Endodermal cell (in vitro differentiated cells): ENCODE results near the gene GOLGA8N. TPM values are rescaled to one million over a fixed set of nuclear protein-coding genes. Genes with fewer than 3 reads are reported as not detected.

ENCODE experiments used
- DNase-seq: peaks from one replicate; pipeline ENCODE4 v3.0.0-alpha.2; 2017
- H3K27ac ChIP-seq: 2 replicates; pipeline ENCODE4 v1.5.1; 2013; ENCODE audit warnings: mild to moderate bottlenecking, low read depth, low read length, moderate library complexity
- H3K27me3 ChIP-seq: 2 replicates; pipeline ENCODE4 v1.6.1; 2013; ENCODE audit warnings: mild to moderate bottlenecking, low read length, moderate library complexity; ENCODE audit not compliant: insufficient read depth, control insufficient read depth, poor library complexity, severe bottlenecking
- H3K36me3 ChIP-seq: 2 replicates; pipeline ENCODE4 v1.7.0; 2013; ENCODE audit warnings: mild to moderate bottlenecking, low read length, moderate library complexity; ENCODE audit not compliant: control insufficient read depth, insufficient read depth
- H3K4me1 ChIP-seq: one replicate; pipeline ENCODE4 v1.7.0; 2013; ENCODE audit warnings: low read length; ENCODE audit not compliant: control insufficient read depth, insufficient read depth
- H3K4me3 ChIP-seq: 2 replicates; pipeline ENCODE4 v1.5.1; 2013; ENCODE audit warnings: mild to moderate bottlenecking, low read length, moderate library complexity
- H3K9ac ChIP-seq: 2 replicates; pipeline ENCODE4 v1.6.1; 2013; ENCODE audit warnings: mild to moderate bottlenecking, low read length, moderate library complexity; ENCODE audit not compliant: poor library complexity, severe bottlenecking; ENCODE audit errors: extremely low read depth
- H3K9me3 ChIP-seq: 2 replicates; pipeline ENCODE4 v1.6.1; 2013; ENCODE audit warnings: mild to moderate bottlenecking, low read length, moderate library complexity; ENCODE audit not compliant: control insufficient read depth
- H3K27ac Mint-ChIP-seq: 2 replicates; pipeline ENCODE4 v1.8.0; 2020; ENCODE audit warnings: mixed read lengths
- H3K27me3 Mint-ChIP-seq: 2 replicates; pipeline ENCODE4 v1.8.0; 2021; ENCODE audit warnings: mild to moderate bottlenecking, mixed read lengths; ENCODE audit not compliant: insufficient read depth
- H3K36me3 Mint-ChIP-seq: 2 replicates; pipeline ENCODE4 v1.8.0; 2020; ENCODE audit warnings: low read depth, mixed read lengths
- H3K4me1 Mint-ChIP-seq: 2 replicates; pipeline ENCODE4 v1.8.0; 2020; ENCODE audit warnings: mixed read lengths
- H3K4me3 Mint-ChIP-seq: 2 replicates; pipeline ENCODE4 v1.8.0; 2020; ENCODE audit warnings: mild to moderate bottlenecking, moderate library complexity, mixed read lengths
- H3K9me3 Mint-ChIP-seq: 2 replicates; pipeline ENCODE4 v1.8.0; 2020; ENCODE audit warnings: mild to moderate bottlenecking, mixed read lengths
- WGBS, 2 experiments: methylation state at CpG; one replicate each; pipeline versions ENCODE4 v1.1.5 to v1.1.7; 2013; ENCODE audit warnings: missing lambda C conversion rate in 2 of 2, mixed read lengths in 1 of 2; ENCODE audit not compliant: insufficient coverage in 1 of 2, insufficient read length in 1 of 2; 5-methylcytosine and 5-hydroxymethylcytosine counted together
- total RNA-seq, 2 donors: library from RNA; stranded (reverse); fragmentation: NEBNext Ultra II Directional in 1 of 2; extraction: Animal tissue kit (Norgen Biotek cat#: 25700) in 1 of 2; gene quantifications; 2 replicates in 1 of 2; 3 replicates in 1 of 2; pipeline ENCODE4 v1.2.1, GENCODE V29; 2021
- TF ChIP-seq, protein P1 (sequence below): fragments of 200-600 bp; sonication (generic); conservative IDR thresholded peaks from 2 replicates; pipeline ENCODE4 v1.5.0; 2021; ENCODE audit warnings: antibody characterized with exemption, mild to moderate bottlenecking

Gene GOLGA8N
- total RNA-seq, 2 donors from 2014 or later: 1.1 to 3.7 TPM

DNA sequence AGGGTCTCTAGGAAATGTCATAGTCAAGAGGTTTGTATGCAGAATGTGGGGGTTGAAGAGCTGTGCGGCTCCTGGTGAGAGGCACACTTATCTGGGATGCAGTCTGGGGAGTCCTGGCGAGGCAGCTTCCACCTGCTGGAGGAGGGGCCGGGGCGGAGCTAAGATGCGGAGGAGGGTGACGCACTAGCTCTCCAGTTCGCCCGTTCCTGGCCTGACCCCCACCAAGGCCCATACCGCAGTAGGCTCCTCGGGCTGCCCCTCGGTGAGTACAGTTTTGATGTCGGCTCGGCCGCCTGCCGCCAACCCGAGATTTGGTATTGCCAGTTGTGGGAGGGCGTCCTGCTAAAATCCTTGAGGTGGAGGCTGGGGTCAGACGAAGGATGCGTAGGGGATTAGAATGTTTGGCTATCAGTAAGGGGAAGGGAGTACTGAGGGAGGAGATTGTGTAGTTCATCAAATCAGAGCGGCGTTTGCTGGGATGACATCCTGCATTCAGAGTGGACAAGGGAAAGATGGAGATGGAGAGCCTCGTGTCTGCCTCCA is 48.3 kb downstream of the GOLGA8N start, which contains the start of gene SCG5:
Gene SCG5 (plus strand): TSS at position 194 of the 543 bp plus-strand sequence. CDS start 1,883 bp downstream, outside the sequence.
- Mint-ChIP-seq H3K4me3 (peak within 1 kb of the TSS; percentile 66), H3K4me1 (peaks cover 19% of the 10 kb centered on the region), H3K36me3 (peaks cover 19% of the 10 kb centered on the region), H3K27ac (peak within 1 kb of the TSS; percentile 91), H3K27me3 (no peaks in the 10 kb centered on the region), H3K9me3 (no peaks in the 10 kb centered on the region)
- Histone ChIP-seq H3K27ac (no peak within 1 kb of the TSS), H3K27me3 (no peaks in the 10 kb centered on the region), H3K4me3 (peak within 1 kb of the TSS; percentile 71), H3K4me1 (peaks cover 9% of the 10 kb centered on the region), H3K9me3 (no peaks in the 10 kb centered on the region), H3K36me3 (peaks cover 37% of the 10 kb centered on the region), H3K9ac (peak within 1 kb of the TSS; percentile 16)
- 17 to 43% methylated on average over 10 to 22 of the region's 22 CpGs for WGBS, 2 experiments
- peak; percentile 90 for DNase-seq
- TF ChIP-seq, protein P1, sequence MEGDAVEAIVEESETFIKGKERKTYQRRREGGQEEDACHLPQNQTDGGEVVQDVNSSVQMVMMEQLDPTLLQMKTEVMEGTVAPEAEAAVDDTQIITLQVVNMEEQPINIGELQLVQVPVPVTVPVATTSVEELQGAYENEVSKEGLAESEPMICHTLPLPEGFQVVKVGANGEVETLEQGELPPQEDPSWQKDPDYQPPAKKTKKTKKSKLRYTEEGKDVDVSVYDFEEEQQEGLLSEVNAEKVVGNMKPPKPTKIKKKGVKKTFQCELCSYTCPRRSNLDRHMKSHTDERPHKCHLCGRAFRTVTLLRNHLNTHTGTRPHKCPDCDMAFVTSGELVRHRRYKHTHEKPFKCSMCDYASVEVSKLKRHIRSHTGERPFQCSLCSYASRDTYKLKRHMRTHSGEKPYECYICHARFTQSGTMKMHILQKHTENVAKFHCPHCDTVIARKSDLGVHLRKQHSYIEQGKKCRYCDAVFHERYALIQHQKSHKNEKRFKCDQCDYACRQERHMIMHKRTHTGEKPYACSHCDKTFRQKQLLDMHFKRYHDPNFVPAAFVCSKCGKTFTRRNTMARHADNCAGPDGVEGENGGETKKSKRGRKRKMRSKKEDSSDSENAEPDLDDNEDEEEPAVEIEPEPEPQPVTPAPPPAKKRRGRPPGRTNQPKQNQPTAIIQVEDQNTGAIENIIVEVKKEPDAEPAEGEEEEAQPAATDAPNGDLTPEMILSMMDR: no peak

DNA sequence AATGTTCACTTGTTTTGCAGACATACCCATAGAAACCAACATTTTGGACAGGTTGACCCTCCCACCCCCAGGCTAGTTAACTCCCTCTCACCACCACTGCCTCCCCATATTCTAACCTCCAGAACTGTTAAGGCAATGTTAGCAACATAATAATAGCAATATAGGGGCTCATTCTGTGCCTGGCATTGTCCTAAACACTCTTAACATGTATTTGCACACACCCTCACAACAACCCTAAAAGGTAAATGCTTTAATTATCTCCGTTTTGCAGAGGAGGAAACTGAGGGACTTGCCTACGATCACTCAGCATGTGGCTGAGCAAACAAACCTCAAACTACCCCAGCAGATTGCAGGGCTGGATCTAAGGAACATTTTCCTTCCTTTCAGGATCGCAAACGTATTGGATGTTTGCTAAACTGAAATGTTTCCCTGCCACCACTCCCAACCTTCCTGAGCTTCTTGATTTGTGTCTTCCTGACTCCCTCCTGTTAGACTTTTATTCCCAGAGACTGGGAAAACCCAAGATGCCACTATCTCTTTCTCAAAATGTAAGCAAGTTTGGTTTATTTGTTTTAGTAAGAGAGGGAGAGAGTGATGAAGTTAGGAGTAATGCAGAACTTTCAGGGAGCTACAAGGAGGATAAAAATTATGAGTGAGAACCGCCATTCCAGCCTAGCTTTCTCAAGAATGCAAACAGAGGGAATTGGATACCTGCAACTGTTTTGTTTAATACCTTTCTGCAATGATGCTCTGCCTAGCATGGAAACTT is 49.6 kb downstream of the GOLGA8N start:
- Histone ChIP-seq H3K27ac (no peak overlapping the region), H3K9me3 (no peaks in the 10 kb centered on the region), H3K4me1 (peaks cover 9% of the 10 kb centered on the region), H3K4me3 (no peak overlapping the region), H3K27me3 (no peaks in the 10 kb centered on the region), H3K36me3 (peaks cover 24% of the 10 kb centered on the region), H3K9ac (no peak overlapping the region)
- Mint-ChIP-seq H3K27ac (peak overlapping the region; percentile 69), H3K36me3 (peaks cover 7% of the 10 kb centered on the region), H3K27me3 (no peaks in the 10 kb centered on the region), H3K4me3 (peak overlapping the region; percentile 66), H3K4me1 (peaks cover 19% of the 10 kb centered on the region), H3K9me3 (no peaks in the 10 kb centered on the region)
- TF ChIP-seq, protein P1: no peak
- DNase-seq: peak; percentile 39
- 47 to 83% methylated on average over 3 to 5 of the region's 5 CpGs for WGBS, 2 experiments

DNA sequence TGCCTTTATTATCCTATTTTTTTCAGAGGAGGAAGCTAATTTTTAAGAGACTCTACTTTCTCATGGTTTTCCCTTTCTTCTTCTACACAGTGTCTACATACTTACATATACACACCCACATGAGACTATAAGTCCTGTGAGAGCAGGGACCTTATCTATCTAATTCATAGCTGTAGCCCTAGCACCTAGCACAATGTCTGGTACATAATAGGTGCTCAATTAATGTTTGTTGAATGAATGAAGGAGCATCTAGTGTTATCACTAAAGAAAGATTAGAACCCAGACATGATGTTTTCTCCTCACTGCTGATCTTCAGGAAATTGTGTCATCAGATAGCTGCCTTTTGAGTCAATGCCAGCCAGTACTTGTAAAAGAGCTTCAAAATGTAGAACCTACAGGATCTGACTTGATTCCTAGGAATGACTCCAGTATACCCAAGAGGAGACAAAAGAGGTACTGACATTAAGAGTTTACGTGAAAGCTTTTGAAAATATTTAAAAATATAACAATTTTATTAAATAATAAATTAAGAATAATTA is 50.7 kb downstream of the GOLGA8N start:
- Histone ChIP-seq H3K36me3 (peaks cover 14% of the 10 kb centered on the region), H3K9me3 (no peaks in the 10 kb centered on the region), H3K4me3 (no peak overlapping the region), H3K9ac (no peak overlapping the region), H3K27me3 (no peaks in the 10 kb centered on the region), H3K4me1 (peaks cover 9% of the 10 kb centered on the region), H3K27ac (no peak overlapping the region)
- no peak for DNase-seq
- TF ChIP-seq, protein P1: no peak
- Mint-ChIP-seq H3K4me3 (no peak overlapping the region), H3K27ac (no peak overlapping the region), H3K36me3 (peaks cover 3% of the 10 kb centered on the region), H3K4me1 (peaks cover 19% of the 10 kb centered on the region), H3K27me3 (no peaks in the 10 kb centered on the region), H3K9me3 (no peaks in the 10 kb centered on the region)
- WGBS, 2 experiments: no CpG with 5 or more reads among the region's 1 CpG
